HAP-1 (cell line): ENCODE results near the gene BCOR.
A peak's percentile ranks its signal among the peaks of the same experiment; 100 is the strongest.

Experiments used
- DNase-seq, 2 experiments: peaks; one replicate each; pipeline ENCODE4 v3.0.0-alpha.2; 2016 to 2020; ENCODE audit warnings: low spot score in 2 of 2
- H3K27me3 ChIP-seq: fragments of 250-450 bp; sonication (Bioruptor Pico); 2 replicates; pipeline ENCODE4 v1.5.1; 2020; ENCODE audit warnings: low read depth, mild to moderate bottlenecking, moderate library complexity
- H3K36me3 ChIP-seq: fragments of 250-450 bp; sonication (Bioruptor Pico); replicated peaks from 2 replicates; pipeline ENCODE4 v1.5.1; 2020; ENCODE audit warnings: mild to moderate bottlenecking
- H3K4me1 ChIP-seq: fragments of 250-450 bp; sonication (Bioruptor Pico); 2 replicates; pipeline ENCODE4 v1.5.1; 2020; ENCODE audit warnings: mild to moderate bottlenecking
- H3K4me3 ChIP-seq: fragments of 250-450 bp; sonication (Bioruptor Pico); 2 replicates; pipeline ENCODE4 v1.5.1; 2020; ENCODE audit warnings: mild to moderate bottlenecking, moderate library complexity
- H3K9me3 ChIP-seq: fragments of 250-450 bp; sonication (Bioruptor Pico); 2 replicates; pipeline ENCODE4 v1.5.1; 2020; ENCODE audit warnings: mild to moderate bottlenecking, moderate library complexity
- in situ Hi-C: fragments of 300-500 bp; cut with MboI; formaldehyde crosslinking; loops from 3 replicates; pipeline ENCODE4 v1.14.3; 2020; ENCODE audit warnings: low sequenced_read_pairs, inconsistent platforms, mixed read lengths

The BCOR gene

DNA sequence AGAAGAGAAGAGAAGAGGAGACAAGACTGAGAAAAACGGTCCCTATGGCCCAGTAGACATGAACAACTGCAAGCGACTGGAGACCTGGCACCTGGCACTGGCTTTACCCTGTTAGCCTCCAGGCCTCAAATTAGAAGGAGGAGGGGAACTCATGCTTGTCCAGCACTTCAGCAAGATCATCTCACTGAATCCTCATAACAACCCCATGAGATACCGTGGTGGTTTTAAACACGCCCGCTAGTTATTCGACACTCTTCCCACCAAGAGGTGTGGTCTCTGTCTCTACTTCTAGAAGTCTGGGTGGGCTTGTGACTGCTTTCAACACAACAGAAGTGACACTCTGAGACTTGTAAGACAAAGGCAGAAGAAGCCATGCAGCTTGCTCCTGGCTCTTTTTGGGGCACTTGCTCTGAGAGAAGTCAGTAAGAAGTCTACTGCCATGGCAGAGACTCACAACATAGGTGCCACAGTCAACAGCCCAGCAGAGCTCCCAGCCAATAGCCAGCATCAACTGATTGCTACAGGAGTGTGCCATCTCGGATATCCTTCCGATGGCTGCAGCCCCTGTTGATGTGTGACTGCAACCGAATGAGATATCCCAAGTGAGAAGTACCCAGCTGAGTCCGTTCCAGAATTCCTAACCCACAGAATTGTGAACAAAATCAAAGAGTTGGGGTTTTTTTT lies 34.0 kb upstream of the BCOR start:
- Histone ChIP-seq H3K4me1 (no peaks in the 10 kb centered on the region), H3K36me3 (peaks cover 5% of the 10 kb centered on the region; the same call in 1 of the 2 replicates), H3K27me3 (no peaks in the 10 kb centered on the region), H3K9me3 (no peaks in the 10 kb centered on the region), H3K4me3 (no peak overlapping the region)
- in situ Hi-C loops, result no loop called here
- no peak for DNase-seq

DNA sequence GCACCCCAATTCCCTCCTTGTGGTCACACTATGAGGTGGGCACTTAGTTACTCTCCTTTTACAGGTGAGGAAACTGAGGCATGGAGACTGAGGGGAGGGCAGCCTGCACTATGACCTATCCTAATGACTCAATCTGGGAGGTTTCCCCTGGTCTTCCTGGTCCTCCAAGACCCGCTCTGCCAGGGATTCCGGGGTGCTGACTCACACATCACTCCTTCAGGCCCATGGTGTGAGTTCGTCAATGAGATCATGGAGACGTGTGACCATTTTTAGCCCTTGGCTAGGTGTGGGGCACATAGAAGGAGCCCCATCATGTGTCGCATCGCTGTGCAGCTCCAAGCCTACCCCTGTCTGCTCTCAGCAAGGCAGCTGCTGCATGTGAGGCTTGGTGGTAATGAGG lies 32.4 kb upstream of the BCOR start:
- Histone ChIP-seq H3K27me3 (no peaks in the 10 kb centered on the region), H3K4me1 (no peaks in the 10 kb centered on the region), H3K36me3 (peaks cover 5% of the 10 kb centered on the region; the same call in 1 of the 2 replicates), H3K9me3 (no peaks in the 10 kb centered on the region), H3K4me3 (no peak overlapping the region)
- DNase-seq, result no peak
- in situ Hi-C loops, result no loop called here

DNA sequence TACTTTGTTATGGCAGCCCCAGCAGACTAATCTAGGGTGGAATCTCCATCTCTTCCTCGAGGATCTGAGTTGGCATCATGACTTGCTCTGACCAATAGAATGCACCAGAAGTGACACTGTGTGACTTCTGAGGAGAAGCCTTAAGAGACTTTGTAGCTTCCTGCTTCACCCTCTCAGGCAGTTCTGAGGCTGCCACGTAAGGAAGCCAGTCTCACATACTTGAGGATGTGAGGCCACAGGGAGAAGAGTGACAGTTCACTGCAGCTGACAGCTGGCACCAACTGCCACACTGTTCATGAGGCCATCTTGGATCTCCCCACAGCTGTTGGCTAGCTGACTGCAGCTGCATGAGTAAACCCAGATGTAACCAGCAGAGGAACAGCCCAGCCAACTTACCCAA lies 29.3 kb upstream of the BCOR start:
- Histone ChIP-seq H3K4me1 (no peaks in the 10 kb centered on the region), H3K27me3 (no peaks in the 10 kb centered on the region), H3K4me3 (no peak overlapping the region), H3K36me3 (peaks cover 5% of the 10 kb centered on the region; the same call in 1 of the 2 replicates), H3K9me3 (no peaks in the 10 kb centered on the region)
- in situ Hi-C loops, result no loop called here
- no peak for DNase-seq

DNA sequence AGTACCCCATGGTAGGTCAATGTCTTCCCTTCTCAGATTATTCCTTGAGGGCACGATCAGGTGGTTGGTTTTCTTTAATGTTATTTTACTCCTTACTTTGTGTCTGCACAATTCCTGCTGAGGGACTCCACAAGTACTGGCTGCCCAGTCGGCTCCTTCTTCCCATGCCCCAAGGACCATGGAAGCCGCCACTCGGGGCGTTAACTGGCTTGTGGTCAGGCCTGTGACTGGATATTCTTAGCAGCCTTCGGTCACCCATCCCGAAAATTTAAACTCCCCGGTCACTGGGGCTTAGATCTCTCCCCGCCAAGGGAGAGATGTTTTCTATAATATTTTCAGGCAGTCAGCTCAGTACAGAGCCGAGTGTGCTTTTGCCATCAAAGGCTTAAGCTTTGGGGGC lies 24.7 kb upstream of the BCOR start:
- no peak for DNase-seq
- Histone ChIP-seq H3K4me1 (no peaks in the 10 kb centered on the region), H3K27me3 (no peaks in the 10 kb centered on the region), H3K4me3 (no peak overlapping the region), H3K9me3 (no peaks in the 10 kb centered on the region), H3K36me3 (peaks cover 5% of the 10 kb centered on the region; the same call in 1 of the 2 replicates)
- in situ Hi-C loops, result no loop called here

DNA sequence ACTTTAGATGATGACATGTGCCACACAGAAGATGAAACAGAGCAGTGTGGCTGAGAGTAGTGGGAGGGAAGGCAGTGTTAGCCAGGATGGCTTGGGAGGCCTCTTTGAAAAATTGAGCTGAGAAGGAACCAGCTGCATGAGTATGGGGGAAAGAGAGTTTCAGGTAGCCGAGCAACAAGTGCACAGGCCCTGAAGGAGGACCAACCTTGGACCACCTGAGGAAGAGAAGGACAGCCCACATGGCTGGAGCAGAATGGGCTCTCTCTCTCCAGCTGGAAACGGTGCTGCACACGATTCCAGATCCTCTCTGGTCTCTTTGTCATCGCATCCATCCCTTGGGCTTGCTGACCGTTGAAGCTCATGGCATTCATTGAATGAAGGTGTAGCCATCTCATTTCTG lies 23.9 kb upstream of the BCOR start:
- Histone ChIP-seq H3K36me3 (no peaks in the 10 kb centered on the region; the same call in 1 of the 2 replicates), H3K4me3 (no peak overlapping the region), H3K4me1 (no peaks in the 10 kb centered on the region), H3K9me3 (no peaks in the 10 kb centered on the region), H3K27me3 (no peaks in the 10 kb centered on the region)
- in situ Hi-C loops, result no loop called here
- DNase-seq, result no peak

DNA sequence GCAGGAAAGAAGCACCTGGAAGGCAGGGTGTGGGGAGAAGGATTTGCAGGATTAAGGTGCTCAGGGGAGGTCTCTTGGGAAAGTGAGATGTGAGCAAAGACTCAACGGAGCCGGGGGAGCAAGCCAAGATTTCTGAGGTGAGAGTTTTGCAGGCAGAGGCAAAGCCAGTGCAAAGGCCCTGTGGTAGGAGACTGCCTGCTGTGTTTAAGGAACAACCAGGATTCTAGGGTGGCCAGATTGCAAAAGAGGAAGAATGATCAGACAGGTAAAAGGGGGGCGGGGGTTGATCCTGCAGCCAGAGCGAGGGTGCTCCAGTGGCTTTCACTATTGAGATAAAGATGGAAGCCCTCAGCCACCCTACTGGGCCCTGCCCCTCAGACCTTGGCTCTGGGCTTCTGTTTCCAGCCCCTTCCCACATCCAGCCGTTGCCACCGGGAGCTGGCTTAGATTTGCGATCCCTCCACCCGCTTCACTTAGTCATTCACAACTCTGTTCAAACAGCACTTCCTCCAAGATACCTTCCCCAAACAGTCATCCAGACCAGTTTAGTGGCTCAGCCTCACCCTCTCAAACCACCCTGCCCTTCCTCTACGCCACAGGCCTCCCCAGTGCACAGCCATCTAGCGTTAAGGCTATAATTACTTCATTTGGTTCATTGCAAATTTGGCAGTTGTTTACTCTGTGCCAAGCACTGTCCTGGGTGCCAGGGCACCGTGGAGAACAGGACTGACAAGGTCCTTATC lies 23.3 kb upstream of the BCOR start:
- Histone ChIP-seq H3K4me3 (no peak overlapping the region), H3K36me3 (no peaks in the 10 kb centered on the region; the same call in none of the 2 replicates), H3K9me3 (no peaks in the 10 kb centered on the region), H3K4me1 (no peaks in the 10 kb centered on the region), H3K27me3 (no peaks in the 10 kb centered on the region)
- in situ Hi-C loops, result no loop called here
- no peak for DNase-seq

DNA sequence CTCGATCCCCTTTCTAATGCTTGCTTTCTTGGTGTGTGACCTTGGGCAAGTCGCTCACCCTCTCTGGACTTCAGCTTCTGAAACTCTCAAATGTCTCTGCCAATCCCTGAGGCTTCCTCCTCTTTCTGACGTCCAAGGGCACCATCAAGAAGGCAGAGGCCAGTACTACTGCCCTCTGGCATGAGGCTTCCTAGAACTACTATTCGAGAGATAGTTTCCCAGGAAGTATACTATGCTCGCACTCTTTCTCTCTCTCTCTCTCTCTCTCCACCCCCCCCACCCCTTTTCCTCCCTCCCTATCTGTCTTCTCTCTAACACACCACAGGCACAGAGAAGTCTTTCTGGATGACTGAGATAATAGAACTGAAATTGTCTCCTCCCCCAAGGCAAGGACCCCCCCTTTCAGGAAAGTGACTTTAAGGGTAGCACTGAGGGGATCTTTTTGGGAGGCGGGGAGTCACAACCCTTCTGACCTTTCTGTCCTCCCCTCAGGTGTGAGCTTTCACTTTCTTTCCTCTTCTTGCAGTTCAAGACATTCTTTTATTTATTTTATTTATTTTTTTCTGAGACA lies 20.0 kb upstream of the BCOR start:
- DNase-seq, result no peak
- Histone ChIP-seq H3K4me1 (no peaks in the 10 kb centered on the region), H3K4me3 (no peak overlapping the region), H3K9me3 (no peaks in the 10 kb centered on the region), H3K27me3 (no peaks in the 10 kb centered on the region), H3K36me3 (peaks cover 3% of the 10 kb centered on the region)
- in situ Hi-C loops, result no loop called here

DNA sequence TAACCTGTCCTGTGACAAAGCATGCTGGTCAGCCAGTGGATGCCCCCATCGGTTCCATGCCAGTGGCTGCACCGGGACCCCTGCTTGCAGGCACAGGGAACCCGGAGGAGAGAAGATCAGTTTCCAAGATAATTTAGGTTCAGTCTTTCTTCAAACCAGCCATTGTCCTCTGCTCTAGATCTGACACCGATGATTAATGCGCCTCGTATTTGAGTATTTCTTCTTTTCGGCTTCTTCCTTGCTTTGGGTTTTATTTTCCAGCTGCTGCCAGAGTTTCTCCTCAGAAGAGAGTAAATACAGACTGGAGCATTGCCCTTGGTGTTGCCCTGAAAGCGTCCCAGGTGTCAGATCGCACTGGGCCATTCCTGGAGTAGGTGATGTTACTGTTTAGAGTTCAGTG lies 19.2 kb upstream of the BCOR start:
- Histone ChIP-seq H3K4me3 (no peak overlapping the region), H3K4me1 (no peaks in the 10 kb centered on the region; the same call in 1 of the 2 replicates), H3K9me3 (no peaks in the 10 kb centered on the region), H3K27me3 (no peaks in the 10 kb centered on the region), H3K36me3 (peaks cover 3% of the 10 kb centered on the region)
- in situ Hi-C loops, result no loop called here
- DNase-seq, result no peak

DNA sequence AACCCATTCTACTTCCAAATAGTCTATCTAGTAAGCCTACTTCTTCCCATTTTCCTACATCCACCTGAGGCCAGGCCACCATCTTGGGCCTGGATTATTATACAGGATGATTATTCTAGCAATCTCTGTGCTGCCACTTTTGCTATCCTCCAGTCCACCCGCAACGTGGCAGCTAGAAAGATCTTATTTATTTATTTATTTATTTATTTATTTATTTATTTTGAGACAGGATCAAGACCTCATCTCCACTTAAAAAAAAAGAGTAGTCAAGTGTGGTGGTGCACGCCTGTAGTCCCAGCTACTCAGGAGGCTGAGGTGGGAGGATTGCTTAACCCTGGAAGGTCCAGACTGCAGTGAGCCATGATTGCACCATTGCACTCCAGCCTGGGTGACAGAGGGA lies 15.2 kb upstream of the BCOR start:
- no peak for DNase-seq
- peaks cover 24% of the 10 kb centered on the region for H3K4me1 ChIP-seq

DNA sequence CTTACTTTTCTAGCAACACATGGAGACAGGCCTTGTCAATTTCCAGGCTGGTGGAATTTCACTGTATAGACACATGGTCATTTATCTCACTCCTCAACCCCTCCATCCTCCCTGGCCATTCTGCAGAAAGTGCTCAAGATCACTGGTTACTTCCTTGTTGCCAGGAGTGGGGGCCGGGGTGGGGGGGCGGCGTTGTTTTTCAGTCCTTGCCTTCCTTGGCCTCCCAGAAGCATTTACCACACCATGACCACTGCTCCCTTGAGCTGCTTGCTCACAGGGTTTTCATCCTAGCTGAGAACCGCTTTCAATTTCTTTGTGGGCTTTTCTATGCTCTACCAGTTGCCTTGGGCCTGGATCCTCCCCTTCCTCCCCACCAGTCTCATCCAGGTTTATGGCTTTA lies 14.1 kb upstream of the BCOR start:
- H3K36me3 ChIP-seq, result peaks cover 3% of the 10 kb centered on the region
- peaks cover 35% of the 10 kb centered on the region for H3K4me1 ChIP-seq
- in situ Hi-C loops, result no loop called here
- no peak overlapping the region for H3K4me3 ChIP-seq
- DNase-seq, result no peak
- no peaks in the 10 kb centered on the region for H3K27me3 ChIP-seq
- no peaks in the 10 kb centered on the region for H3K9me3 ChIP-seq

More for the DNA sequence above, 15.2 kb upstream of the BCOR start:
- Histone ChIP-seq H3K4me3 (no peak overlapping the region), H3K27me3 (no peaks in the 10 kb centered on the region), H3K36me3 (peaks cover 3% of the 10 kb centered on the region), H3K9me3 (no peaks in the 10 kb centered on the region)
- in situ Hi-C loops, result no loop called here

DNA sequence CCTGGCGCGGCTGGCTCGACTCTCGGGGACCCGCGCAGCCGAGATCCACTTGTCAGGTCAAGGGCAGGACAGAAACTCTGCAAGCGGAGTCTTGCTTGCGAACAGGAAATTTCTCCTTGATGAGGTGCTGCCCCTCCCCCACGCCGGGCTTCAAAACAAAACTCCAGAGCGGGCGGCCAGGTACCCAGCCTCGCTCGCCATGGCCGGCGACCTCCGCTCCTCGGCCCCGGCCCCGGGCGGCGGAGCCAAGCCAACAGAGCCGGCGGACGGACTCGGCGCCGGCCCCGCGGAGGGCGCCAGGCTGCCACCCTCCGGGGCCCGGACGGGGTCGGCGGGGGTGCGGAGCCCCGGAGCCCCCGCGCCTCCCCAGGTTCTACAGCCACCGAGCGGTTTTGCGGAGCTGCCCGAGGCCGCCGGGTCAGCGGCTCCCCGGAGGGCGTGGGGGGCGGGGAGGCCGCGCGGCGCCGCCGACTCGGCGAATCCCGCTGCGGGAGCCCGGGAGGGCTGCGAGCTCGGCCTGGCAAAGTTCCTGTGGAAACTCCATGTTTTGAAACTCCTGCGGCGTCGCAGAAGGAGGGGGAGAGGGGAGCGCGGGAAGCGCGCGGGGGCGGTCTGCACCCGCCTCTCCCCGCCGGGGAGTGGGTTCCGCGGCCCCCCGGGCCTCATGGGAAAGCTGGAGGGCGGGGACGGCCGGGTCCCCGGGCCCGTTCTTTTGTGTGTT lies 11.7 kb upstream of the BCOR start:
- peak overlapping the region; percentile 35 for H3K4me3 ChIP-seq
- no peaks in the 10 kb centered on the region for H3K9me3 ChIP-seq
- DNase-seq, result peak; percentile 46 to 80
- in situ Hi-C loops, result loop anchor here (5.0 kb wide), 1 partner anchor 38 kb away; no protein-coding TSS in a partner anchor
- peaks cover 44% of the 10 kb centered on the region for H3K4me1 ChIP-seq
- H3K27me3 ChIP-seq, result no peaks in the 10 kb centered on the region
- no peaks in the 10 kb centered on the region for H3K36me3 ChIP-seq

DNA sequence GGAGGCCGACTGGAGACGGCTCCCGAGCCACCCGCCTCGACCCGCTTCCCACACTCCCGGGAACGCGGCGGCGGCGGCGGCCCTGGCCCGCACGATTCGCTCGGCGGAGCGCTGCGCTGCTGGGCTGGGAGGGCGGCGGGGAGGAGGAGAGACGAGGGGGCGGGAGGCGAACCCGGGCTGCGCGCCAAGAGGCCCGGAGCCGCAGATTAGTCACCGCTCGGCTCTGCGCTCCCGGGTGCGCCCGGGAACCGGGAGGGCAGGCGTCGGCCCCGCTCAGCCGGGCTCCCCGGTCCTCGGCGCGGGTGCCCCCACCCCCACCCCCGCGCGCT lies 11.2 kb upstream of the BCOR start:
- no peaks in the 10 kb centered on the region for H3K27me3 ChIP-seq
- peak overlapping the region; percentile 35 for H3K4me3 ChIP-seq
- H3K36me3 ChIP-seq, result no peaks in the 10 kb centered on the region
- H3K9me3 ChIP-seq, result no peaks in the 10 kb centered on the region
- in situ Hi-C loops, result loop anchor here (5.0 kb wide), 1 partner anchor 38 kb away; no protein-coding TSS in a partner anchor
- DNase-seq, result peak; percentile 52 to 82
- peaks cover 46% of the 10 kb centered on the region for H3K4me1 ChIP-seq

DNA sequence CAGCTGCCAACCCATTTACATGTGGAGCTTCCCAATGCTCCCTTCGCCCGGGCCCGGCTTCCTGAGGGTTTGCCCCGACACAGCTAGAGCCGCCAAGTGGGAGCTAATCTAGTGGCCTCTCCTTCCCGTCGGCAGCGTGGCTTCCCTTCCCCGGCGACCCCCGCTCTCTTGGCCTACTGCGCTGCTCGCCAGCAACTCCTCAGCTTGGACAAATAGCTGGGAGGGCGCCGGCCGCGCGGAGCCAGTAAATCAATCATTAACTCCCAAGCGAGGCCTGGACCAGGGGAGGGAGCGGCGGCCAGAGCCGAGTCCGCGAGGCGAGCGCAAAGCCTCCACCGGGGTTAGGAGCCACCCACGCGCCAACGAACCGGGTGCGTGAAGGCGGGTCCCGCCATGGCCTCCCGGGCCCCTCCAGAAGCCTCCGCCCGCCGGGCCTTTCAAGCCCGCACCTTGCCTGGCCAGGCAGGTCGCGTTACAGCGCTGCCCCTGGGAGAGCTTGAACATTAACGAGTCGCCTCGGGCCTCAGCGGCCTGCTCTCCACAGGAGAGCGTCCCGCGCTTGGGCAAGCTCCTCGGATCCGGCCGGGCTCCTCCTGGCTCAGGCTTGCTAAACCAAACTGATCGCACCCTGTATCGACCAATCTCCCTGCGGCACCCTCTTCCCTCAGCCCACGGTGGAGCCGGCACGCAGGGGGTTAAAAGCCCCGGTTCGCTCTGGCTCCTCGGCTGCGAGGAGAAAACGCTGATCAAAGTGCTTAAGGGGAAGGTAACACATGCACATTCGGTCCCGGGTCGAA lies 10.6 kb upstream of the BCOR start:
- H3K4me3 ChIP-seq, result peak overlapping the region; percentile 35
- peaks cover 48% of the 10 kb centered on the region for H3K4me1 ChIP-seq
- H3K36me3 ChIP-seq, result no peaks in the 10 kb centered on the region
- H3K27me3 ChIP-seq, result no peaks in the 10 kb centered on the region
- peak; percentile 62 to 71 for DNase-seq
- H3K9me3 ChIP-seq, result no peaks in the 10 kb centered on the region
- in situ Hi-C loops, result loop anchor here (5.0 kb wide), 1 partner anchor 39 kb away; no protein-coding TSS in a partner anchor
